Measurements from ENCODE around the gene TXNRD1.

GRCh38 chr12:104316936-104317335, 101.4 kb downstream of the TXNRD1 start:
- TF ChIP-seq POLR2A (IDR thresholded peaks at IDR 0.05) (no peak), CTCF (IDR thresholded peaks at IDR 0.05) (no peak)

Data from uterus (tissue), 2 donors.